NOMO-1 treated with DMSO at 0.1 percent for 48 hours (cell line): ENCODE data around the gene NGLY1.
A peak's percentile ranks its signal among the peaks of the same experiment; 100 is the strongest.

ENCODE experiments used
- DNase-seq: peaks from one replicate; lab custom pipeline; 2025; ENCODE audit not compliant: unreplicated experiment; lab: John Stamatoyannopoulos, UW

Gene NGLY1

GRCh38 chr3:25782938-25783660 is at the start of gene NGLY1:
Gene NGLY1 (minus strand): TSS chr3:25783443. CDS start chr3:25783390, 53 bp downstream.
- DNase-seq: peak; percentile 67

GRCh38 chr3:25831578-25831977 is 48.3 kb upstream of the NGLY1 start:
- peak; percentile 42 for DNase-seq

- DNase-seq: no peak
These were observed 47.4 kb upstream of the NGLY1 start for GRCh38 chr3:25830373-25831280.

- no peak for DNase-seq
These were observed 43.3 kb upstream of the NGLY1 start for GRCh38 chr3:25826510-25826909.

GRCh38 chr3:25823314-25823713 is 40.1 kb upstream of the NGLY1 start:
- DNase-seq: no peak

GRCh38 chr3:25821746-25822573 is 38.7 kb upstream of the NGLY1 start:
- DNase-seq: no peak

- no peak for DNase-seq
These were observed 37.7 kb upstream of the NGLY1 start for GRCh38 chr3:25820816-25821486.

- DNase-seq: no peak
These were observed 37.1 kb upstream of the NGLY1 start for GRCh38 chr3:25820366-25820765.

- no peak for DNase-seq
These were observed 35.1 kb upstream of the NGLY1 start for GRCh38 chr3:25818335-25818734.

GRCh38 chr3:25817638-25818037 is 34.4 kb upstream of the NGLY1 start:
- DNase-seq: no peak

- DNase-seq: no peak
These were observed 33.9 kb upstream of the NGLY1 start for GRCh38 chr3:25817107-25817506.

GRCh38 chr3:25812644-25813043 is 29.4 kb upstream of the NGLY1 start:
- no peak for DNase-seq

GRCh38 chr3:25804676-25805075 is 21.4 kb upstream of the NGLY1 start:
- DNase-seq: no peak

GRCh38 chr3:25803833-25804232 is 20.6 kb upstream of the NGLY1 start:
- DNase-seq: no peak

- no peak for DNase-seq
These were observed 18.5 kb upstream of the NGLY1 start for GRCh38 chr3:25801786-25802185.

- DNase-seq: peak; percentile 86
These were observed 6.6 kb upstream of the NGLY1 start, which contains the start of gene OXSM for GRCh38 chr3:25789596-25790556. Gene OXSM (plus strand): TSS chr3:25790090. CDS start chr3:25791021, 931 bp downstream.

GRCh38 chr3:25789209-25789595 is 6.0 kb upstream of the NGLY1 start:
- DNase-seq: no peak

GRCh38 chr3:25787689-25788088 is 4.4 kb upstream of the NGLY1 start:
- DNase-seq: no peak

GRCh38 chr3:25785826-25786225 is 2.6 kb upstream of the NGLY1 start:
- DNase-seq: no peak
